Upper lobe of right lung (tissue), 1 donor: Measurements from ENCODE around the gene GALNT9. TPM values are rescaled to one million over a fixed set of nuclear protein-coding genes. Genes with fewer than 3 reads are reported as not detected.

Experiments used
- ATAC-seq: fragments of 200-7000 bp; cut with Tn5 transposase; one replicate; pipeline ENCODE4 v1.9.1; 2020; ENCODE audit warnings: mild to moderate bottlenecking, moderate library complexity
- DNase-seq: peaks from one replicate; pipeline ENCODE4 v3.0.0-alpha.2; 2020
- H3K27ac ChIP-seq: fragments of 200-600 bp; one replicate; pipeline ENCODE4 v1.8.0; 2022
- H3K27me3 ChIP-seq: fragments of 200-600 bp; one replicate; pipeline ENCODE4 v1.8.0; 2022; ENCODE audit warnings: mild to moderate bottlenecking
- H3K36me3 ChIP-seq: fragments of 200-600 bp; one replicate; pipeline ENCODE4 v1.8.0; 2022
- H3K4me1 ChIP-seq: fragments of 200-600 bp; one replicate; pipeline ENCODE4 v1.8.0; 2022
- H3K4me3 ChIP-seq: fragments of 200-600 bp; one replicate; pipeline ENCODE4 v1.8.0; 2022; ENCODE audit warnings: mild to moderate bottlenecking
- H3K9me3 ChIP-seq: fragments of 200-600 bp; one replicate; pipeline ENCODE4 v1.8.0; 2022
- intact Hi-C: fragments of 100-400 bp; cut with DNase I; formaldehyde crosslinking; loops from one replicate; pipeline ENCODE4 v1.11.0; 2022
- total RNA-seq: library from RNA; stranded (reverse); fragmentation: NEBNext Ultra II Directional; extraction: Animal tissue kit (Norgen Biotek cat#: 25700); gene quantifications from one replicate; pipeline ENCODE4 v1.2.1, GENCODE V29; 2021
- TF ChIP-seq, protein P1 (sequence below): fragments of 200-600 bp; IDR thresholded peaks from one replicate; pipeline ENCODE4 v1.8.0; 2022; ENCODE audit warnings: antibody characterized with exemption
- donor health status: DM: no; HTN: yes; CAD: no; lungs with severe emphysema.

Gene GALNT9
- total RNA-seq, 1 donor from 2014 or later: 1.6 TPM

DNA sequence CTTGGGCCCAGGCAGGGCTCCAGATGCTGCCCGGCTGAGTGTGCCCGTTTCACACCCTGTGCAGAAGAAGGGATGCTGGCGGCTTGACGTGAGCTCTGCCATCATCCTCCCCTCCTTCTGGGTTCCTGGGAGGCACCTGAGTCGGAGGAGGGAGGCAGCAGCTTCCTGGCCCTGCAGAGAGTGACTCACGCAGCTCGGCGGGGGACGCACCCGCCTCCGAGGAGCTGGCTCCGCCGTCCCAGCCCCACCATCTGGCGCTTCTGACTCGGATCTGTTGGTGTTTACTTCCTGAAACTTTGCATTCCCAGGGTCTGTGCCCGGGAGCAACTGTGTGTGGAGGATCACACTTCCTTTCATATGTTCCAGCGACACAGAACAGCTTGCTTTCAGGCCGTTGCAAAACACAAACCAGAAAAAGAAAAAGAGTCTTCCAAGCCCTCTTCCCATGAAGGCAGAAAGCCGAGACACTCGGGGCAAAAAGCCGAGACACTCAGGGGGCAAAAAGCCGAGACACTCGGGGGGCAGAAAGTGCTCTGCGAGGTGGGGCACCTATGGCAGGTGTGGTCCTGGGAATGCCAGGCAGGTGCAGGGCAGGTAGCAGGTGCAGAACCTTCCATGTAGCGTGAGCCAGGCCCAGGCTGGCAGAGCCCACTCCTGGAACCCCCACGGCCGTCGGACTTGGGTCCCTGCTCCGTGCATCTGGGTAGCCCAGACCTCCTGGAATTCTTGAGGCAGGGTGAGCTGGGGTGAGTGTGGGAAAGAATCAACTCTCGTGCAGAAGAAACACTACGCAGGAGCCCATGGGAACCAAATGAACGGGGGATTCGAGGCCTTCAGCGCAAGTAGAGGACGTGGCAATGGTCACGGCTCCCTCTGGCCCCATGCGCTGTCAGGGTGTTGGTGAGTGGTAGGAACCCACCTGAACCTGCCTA is 27.6 kb upstream of the GALNT9 start:
- TF ChIP-seq, protein P1, sequence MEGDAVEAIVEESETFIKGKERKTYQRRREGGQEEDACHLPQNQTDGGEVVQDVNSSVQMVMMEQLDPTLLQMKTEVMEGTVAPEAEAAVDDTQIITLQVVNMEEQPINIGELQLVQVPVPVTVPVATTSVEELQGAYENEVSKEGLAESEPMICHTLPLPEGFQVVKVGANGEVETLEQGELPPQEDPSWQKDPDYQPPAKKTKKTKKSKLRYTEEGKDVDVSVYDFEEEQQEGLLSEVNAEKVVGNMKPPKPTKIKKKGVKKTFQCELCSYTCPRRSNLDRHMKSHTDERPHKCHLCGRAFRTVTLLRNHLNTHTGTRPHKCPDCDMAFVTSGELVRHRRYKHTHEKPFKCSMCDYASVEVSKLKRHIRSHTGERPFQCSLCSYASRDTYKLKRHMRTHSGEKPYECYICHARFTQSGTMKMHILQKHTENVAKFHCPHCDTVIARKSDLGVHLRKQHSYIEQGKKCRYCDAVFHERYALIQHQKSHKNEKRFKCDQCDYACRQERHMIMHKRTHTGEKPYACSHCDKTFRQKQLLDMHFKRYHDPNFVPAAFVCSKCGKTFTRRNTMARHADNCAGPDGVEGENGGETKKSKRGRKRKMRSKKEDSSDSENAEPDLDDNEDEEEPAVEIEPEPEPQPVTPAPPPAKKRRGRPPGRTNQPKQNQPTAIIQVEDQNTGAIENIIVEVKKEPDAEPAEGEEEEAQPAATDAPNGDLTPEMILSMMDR: no peak
- no peaks in the 10 kb centered on the region for H3K36me3 ChIP-seq
- ATAC-seq: peak; percentile 17
- H3K9me3 ChIP-seq: no peaks in the 10 kb centered on the region
- H3K27me3 ChIP-seq: peaks cover 28% of the 10 kb centered on the region
- no peak overlapping the region for H3K4me3 ChIP-seq
- intact Hi-C loops: no loop called here
- no peak overlapping the region for H3K27ac ChIP-seq
- H3K4me1 ChIP-seq: no peaks in the 10 kb centered on the region
- peak; percentile 62 for DNase-seq

DNA sequence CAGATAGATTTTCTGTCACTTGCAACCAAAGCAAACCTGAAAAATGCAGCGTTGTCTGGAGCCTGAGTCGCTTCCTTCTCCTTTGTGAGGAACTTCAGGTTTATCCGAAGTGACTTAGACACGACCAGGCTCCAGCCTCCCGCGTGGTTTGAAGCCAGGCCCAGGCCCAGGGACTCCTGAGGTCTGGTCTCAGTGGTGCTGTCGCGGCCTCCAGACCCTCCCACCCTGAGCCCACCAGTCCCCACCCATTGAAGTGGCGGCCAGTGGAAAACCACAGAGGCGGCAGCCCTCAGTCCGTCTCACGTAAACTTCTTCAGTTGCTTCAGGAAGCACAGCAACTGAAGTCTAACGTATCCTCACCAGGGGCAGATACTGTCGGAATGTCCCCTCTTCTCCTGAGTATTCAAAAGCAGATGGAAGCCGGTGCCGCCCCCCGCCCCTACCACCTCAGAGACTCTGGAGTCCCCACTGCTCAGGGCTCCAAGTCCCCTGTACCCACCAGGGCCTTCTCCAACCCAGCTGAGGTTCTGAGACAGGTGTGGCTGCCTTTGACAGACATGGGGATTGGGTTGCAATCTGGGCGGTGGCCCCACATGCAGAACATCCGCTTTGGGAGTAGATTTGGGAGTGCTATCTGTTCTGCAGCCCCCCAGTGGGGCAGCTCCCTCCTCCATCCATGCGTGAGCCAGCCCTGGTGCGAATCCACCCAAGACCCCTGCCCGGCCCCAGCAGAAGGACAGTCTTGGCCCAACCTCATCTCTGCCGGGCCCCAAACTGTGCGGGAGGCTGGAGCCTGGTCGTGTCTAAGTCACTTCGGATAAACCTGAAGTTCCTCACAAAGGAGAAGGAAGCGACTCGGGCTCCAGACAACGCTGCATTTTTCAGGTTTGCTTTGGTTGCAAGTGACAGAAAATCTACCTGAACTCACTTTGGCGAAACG is 26.6 kb upstream of the GALNT9 start:
- Histone ChIP-seq H3K9me3 (no peaks in the 10 kb centered on the region), H3K36me3 (no peaks in the 10 kb centered on the region), H3K27me3 (peaks cover 28% of the 10 kb centered on the region), H3K4me3 (no peak overlapping the region), H3K27ac (no peak overlapping the region), H3K4me1 (no peaks in the 10 kb centered on the region)
- DNase-seq (peak; percentile 43), ATAC-seq (no peak)
- TF ChIP-seq, protein P1: no peak
- intact Hi-C loops: no loop called here

DNA sequence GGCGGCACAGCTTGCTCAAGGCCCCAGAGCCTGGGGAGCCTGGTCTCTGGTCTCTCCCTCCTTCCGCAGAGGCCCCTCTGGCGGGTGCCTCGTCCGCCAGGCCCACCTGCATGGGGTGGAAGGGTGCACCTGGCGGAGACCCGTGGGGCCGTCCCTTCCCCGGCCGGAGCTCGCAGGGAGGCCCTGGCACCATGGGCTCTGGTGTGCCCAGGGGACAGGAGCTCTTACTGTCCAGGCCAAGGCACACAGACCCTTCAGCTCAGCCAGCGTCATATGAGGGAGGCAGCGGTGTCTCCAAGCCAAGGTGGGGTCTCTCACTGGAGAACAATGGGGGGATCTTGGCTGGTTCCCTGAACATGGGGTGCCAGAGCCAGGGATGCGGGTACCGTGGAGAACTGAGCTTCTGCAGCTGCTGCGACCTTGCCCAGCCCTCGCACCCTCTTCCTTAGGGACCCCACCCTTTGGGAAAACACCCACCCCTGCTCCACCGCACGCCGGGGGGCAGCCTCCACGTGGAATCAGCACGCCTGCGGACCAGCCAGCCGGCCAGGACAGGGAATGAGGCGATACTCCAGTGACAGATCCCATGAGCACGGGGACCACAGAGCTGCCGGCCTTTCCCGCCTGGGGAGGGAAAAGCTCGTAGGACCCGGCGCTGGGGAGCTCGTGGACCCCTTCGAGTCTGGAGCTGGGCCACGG is 25.7 kb upstream of the GALNT9 start:
- Histone ChIP-seq H3K4me1 (no peaks in the 10 kb centered on the region), H3K27ac (no peak overlapping the region)
- ATAC-seq: no peak

DNA sequence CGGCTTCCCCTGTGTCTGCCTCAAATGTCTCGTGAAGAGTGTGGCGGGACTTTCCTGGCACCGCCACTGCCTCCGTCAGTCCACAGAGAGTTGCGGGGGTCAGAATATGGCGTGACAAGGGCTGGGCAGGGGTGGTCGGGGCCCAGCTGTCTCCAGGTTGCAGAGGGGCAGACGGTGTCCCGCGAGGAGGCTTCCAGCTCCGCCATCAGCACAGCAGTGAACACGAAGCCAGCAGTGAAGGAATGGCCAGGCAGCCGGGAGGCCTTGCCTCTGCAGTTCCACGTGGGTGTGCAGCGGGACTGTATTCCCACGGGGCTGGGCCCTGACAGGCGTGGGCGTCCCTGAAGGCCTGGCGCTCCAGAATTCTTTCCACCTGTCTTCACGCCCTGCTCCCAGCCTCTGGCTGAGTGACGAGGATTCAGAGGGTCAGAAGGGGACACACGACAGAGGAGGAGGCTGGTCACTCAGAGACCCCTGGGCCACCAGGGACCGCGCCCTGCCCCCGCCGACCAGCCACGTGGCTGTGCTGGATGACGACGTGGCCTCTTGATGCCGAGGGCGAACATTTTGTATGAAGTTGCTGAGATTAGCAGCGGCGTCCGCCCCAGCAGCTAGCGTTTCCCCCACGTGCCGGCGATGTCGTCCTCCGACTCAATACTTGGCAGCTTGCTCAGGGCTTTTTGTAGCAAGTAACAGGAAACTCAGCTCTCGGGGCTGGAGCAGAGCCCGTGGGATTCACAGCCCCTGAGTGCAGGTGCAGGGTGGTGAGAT is 25.0 kb upstream of the GALNT9 start:
- intact Hi-C loops: no loop called here

More for the DNA sequence above, 25.7 kb upstream of the GALNT9 start:
- H3K36me3 ChIP-seq: no peaks in the 10 kb centered on the region
- H3K4me3 ChIP-seq: no peak overlapping the region
- TF ChIP-seq, protein P1: no peak
- DNase-seq: peak; percentile 64
- H3K9me3 ChIP-seq: no peaks in the 10 kb centered on the region
- peaks cover 28% of the 10 kb centered on the region for H3K27me3 ChIP-seq
- intact Hi-C loops: no loop called here

More for the DNA sequence above, 25.0 kb upstream of the GALNT9 start:
- Histone ChIP-seq H3K27me3 (peaks cover 28% of the 10 kb centered on the region), H3K27ac (no peak overlapping the region), H3K4me3 (no peak overlapping the region), H3K9me3 (no peaks in the 10 kb centered on the region), H3K4me1 (no peaks in the 10 kb centered on the region), H3K36me3 (no peaks in the 10 kb centered on the region)
- TF ChIP-seq, protein P1: no peak
- ATAC-seq (no peak), DNase-seq (peak; percentile 55)
